Naive B cell (primary cell): ENCODE measurements around the gene GRIN2A. TPM values are rescaled to one million over a fixed set of nuclear protein-coding genes. Genes with fewer than 3 reads are reported as not detected.
A peak's percentile ranks its signal among the peaks of the same experiment; 100 is the strongest.

Experiments
- ATAC-seq, 2 donors: fragments of 150-1000 bp; cut with Tn5 transposase; 2 replicates each; pipeline ENCODE4 v1.10.0; 2021; ENCODE audit warnings: low read depth in 2 of 2, mild to moderate bottlenecking in 2 of 2, moderate library complexity in 2 of 2
- DNase-seq: peaks from one replicate; pipeline ENCODE4 v3.0.0; 2022
- H3K27ac Mint-ChIP-seq, 6 donors: one replicate each; pipeline ENCODE4 v1.8.0; 2020 to 2022; ENCODE audit warnings: mild to moderate bottlenecking in 6 of 6, mixed read lengths in 6 of 6, moderate library complexity in 5 of 6, inconsistent platforms in 2 of 6
- H3K27me3 Mint-ChIP-seq, 3 donors: one replicate each; pipeline ENCODE4 v1.8.0; 2021 to 2022; ENCODE audit warnings: mixed read lengths in 3 of 3, mild to moderate bottlenecking in 1 of 3
- H3K36me3 Mint-ChIP-seq, 2 donors: one replicate each; pipeline ENCODE4 v1.8.0; 2020 to 2022; ENCODE audit warnings: mixed read lengths in 2 of 2, inconsistent platforms in 1 of 2, mild to moderate bottlenecking in 1 of 2
- H3K4me1 Mint-ChIP-seq, 3 donors: one replicate each; pipeline ENCODE4 v1.8.0; 2020 to 2022; ENCODE audit warnings: mixed read lengths in 3 of 3, inconsistent platforms in 1 of 3, mild to moderate bottlenecking in 1 of 3, moderate library complexity in 1 of 3
- H3K4me3 Mint-ChIP-seq, 8 donors: one replicate each; pipeline ENCODE4 v1.8.0; 2020 to 2022; ENCODE audit warnings: mild to moderate bottlenecking in 8 of 8, mixed read lengths in 8 of 8, moderate library complexity in 8 of 8, inconsistent platforms in 2 of 8
- H3K9me3 Mint-ChIP-seq, 7 donors: one replicate each; pipeline ENCODE4 v1.8.0; 2020 to 2022; ENCODE audit warnings: mixed read lengths in 7 of 7, mild to moderate bottlenecking in 5 of 7, inconsistent platforms in 2 of 7, moderate library complexity in 1 of 7
- polyA plus RNA-seq, 6 donors: library from polyadenylated mRNA; unstranded; fragments of 300-500 nt; fragmentation: Illumina TruSeq; gene quantifications; one replicate each; pipeline ENCODE4 v1.2.3, GENCODE V29; 2021; ENCODE audit warnings: low read depth in 6 of 6

Gene GRIN2A
- polyA plus RNA-seq, 6 donors from 2014 or later, result 0.04 to 0.53 (median 0.17) TPM; not detected in 3

DNA sequence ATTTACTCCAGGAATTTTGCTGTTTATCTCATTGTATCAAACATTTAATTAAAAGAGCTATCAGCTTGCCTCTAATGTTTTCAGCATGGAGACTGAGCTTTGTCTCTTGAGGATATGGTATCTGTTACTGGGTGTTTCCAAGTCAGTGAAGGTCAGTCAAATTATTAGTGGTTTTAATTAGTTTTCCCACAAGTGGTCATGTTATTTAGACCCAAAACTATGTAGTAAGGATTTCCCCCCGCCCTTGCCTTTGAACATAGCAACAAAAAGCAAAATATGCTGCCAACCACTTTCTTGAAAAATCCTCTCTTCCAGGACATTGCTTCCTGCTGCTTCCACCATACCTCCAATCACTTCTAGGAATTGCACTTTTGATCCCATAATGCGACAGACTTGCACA is 355.6 kb downstream of the GRIN2A start:
- H3K4me3 Mint-ChIP-seq, result no peak overlapping the region
- H3K36me3 Mint-ChIP-seq, result no peaks in the 10 kb centered on the region
- no peak for DNase-seq
- peaks cover 0 to 1% (median 0%) of the 10 kb centered on the region in 7 donors for H3K9me3 Mint-ChIP-seq
- H3K27me3 Mint-ChIP-seq, result peaks cover 35 to 45% (median 44%) of the 10 kb centered on the region in 3 donors
- H3K27ac Mint-ChIP-seq, result no peak overlapping the region
- ATAC-seq, result no peak
- H3K4me1 Mint-ChIP-seq, result no peaks in the 10 kb centered on the region

- H3K27me3 Mint-ChIP-seq, result peaks cover 43 to 49% (median 44%) of the 10 kb centered on the region in 3 donors
- peaks cover 0 to 2% (median 0%) of the 10 kb centered on the region in 7 donors for H3K9me3 Mint-ChIP-seq
- no peaks in the 10 kb centered on the region for H3K36me3 Mint-ChIP-seq
- no peaks in the 10 kb centered on the region for H3K4me1 Mint-ChIP-seq
- ATAC-seq (no peak), DNase-seq (no peak)
- peak overlapping the region in 1 of 6 donors; percentile 1 for H3K27ac Mint-ChIP-seq
- no peak overlapping the region for H3K4me3 Mint-ChIP-seq
Observed at GRCh38 chr16:9824200-9825068, 357.8 kb downstream of the GRIN2A start.

- H3K4me3 Mint-ChIP-seq, result no peak overlapping the region
- H3K9me3 Mint-ChIP-seq, result peaks cover 0 to 2% (median 0%) of the 10 kb centered on the region in 7 donors
- H3K27ac Mint-ChIP-seq, result no peak overlapping the region
- peaks cover 42 to 44% (median 43%) of the 10 kb centered on the region in 3 donors for H3K27me3 Mint-ChIP-seq
- H3K36me3 Mint-ChIP-seq, result no peaks in the 10 kb centered on the region
- no peak for ATAC-seq
- no peak for DNase-seq
- no peaks in the 10 kb centered on the region for H3K4me1 Mint-ChIP-seq
Observed at GRCh38 chr16:9823510-9823909, 358.7 kb downstream of the GRIN2A start.

- no peak for ATAC-seq
- H3K9me3 Mint-ChIP-seq, result peaks cover 0 to 2% (median 0%) of the 10 kb centered on the region in 7 donors
- H3K27ac Mint-ChIP-seq, result no peak overlapping the region
Observed at GRCh38 chr16:9821970-9822369, 360.3 kb downstream of the GRIN2A start.

GRCh38 chr16:9821331-9821730 is 360.9 kb downstream of the GRIN2A start:
- no peak overlapping the region for H3K27ac Mint-ChIP-seq
- H3K4me3 Mint-ChIP-seq, result no peak overlapping the region
- peaks cover 0 to 2% (median 0%) of the 10 kb centered on the region in 7 donors for H3K9me3 Mint-ChIP-seq
- ATAC-seq (no peak), DNase-seq (no peak)
- no peaks in the 10 kb centered on the region for H3K4me1 Mint-ChIP-seq
- peaks cover 28 to 58% (median 36%) of the 10 kb centered on the region in 3 donors for H3K27me3 Mint-ChIP-seq
- H3K36me3 Mint-ChIP-seq, result no peaks in the 10 kb centered on the region

More at GRCh38 chr16:9821970-9822369, 360.3 kb downstream of the GRIN2A start:
- Mint-ChIP-seq H3K4me1 (no peaks in the 10 kb centered on the region), H3K36me3 (no peaks in the 10 kb centered on the region), H3K4me3 (no peak overlapping the region), H3K27me3 (peaks cover 34 to 52% (median 38%) of the 10 kb centered on the region in 3 donors)
- no peak for DNase-seq

DNA sequence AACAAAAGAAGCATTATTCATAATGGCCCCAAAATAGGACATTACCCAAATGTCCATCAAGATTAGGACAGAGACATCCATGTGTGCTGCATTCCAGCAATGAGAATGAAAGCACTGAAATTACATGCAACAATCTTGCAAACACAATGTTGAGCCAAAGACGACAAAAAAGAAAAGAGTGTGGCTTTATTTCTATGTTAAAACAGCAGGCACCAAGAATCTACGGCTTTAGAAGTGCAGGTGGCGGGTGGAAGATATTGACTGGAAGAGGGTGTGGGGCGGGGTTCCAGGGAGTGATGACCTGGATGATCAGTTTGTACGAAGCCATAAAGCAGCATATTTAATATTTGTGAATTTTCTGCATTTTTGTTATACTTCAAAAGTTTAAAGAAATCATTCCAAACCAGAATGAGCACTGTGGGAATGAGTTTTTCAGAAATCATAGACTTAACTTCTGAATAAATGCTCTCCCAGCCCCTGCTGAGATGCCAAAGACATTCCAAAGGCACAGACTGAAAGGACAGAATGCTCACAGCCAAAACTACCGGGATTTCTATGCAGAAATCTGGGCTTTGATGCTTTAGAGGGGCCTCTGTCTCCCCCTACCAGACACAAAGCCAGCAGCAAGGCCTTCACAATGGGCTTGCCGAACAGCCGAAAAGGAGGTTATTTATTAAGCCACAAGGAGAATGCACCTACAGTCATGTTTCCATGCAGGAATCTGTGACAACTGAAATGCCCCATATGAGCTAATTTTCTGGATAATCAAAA is 361.6 kb downstream of the GRIN2A start:
- Mint-ChIP-seq H3K36me3 (no peaks in the 10 kb centered on the region), H3K9me3 (peaks cover 0 to 2% (median 0%) of the 10 kb centered on the region in 7 donors), H3K4me1 (no peaks in the 10 kb centered on the region), H3K4me3 (no peak overlapping the region), H3K27me3 (peaks cover 24 to 55% (median 36%) of the 10 kb centered on the region in 3 donors), H3K27ac (peak overlapping the region in 1 of 6 donors; percentile 51)
- DNase-seq (no peak), ATAC-seq (no peak)

DNA sequence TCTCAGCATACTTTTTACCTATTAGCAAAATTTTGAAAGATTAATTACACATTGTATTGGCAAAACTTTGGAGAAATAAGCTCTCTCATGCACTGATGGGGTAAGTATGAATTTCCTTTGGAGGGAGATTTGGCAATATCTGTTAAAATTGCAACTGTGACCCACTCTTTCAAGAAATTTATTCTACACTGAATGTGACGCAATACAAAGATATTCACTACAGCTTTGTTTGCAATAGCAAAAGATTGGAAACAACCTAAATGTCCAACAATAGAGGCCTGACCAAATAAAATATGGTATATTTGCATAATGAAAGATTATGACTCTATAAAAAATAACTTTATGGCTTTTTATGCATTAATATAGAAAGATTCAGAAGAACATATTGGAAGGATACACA is 363.5 kb downstream of the GRIN2A start:
- ATAC-seq, result no peak
- no peak overlapping the region for H3K27ac Mint-ChIP-seq
- no peaks in the 10 kb centered on the region for H3K4me1 Mint-ChIP-seq
- H3K9me3 Mint-ChIP-seq, result peaks cover 0 to 2% (median 0%) of the 10 kb centered on the region in 7 donors
- H3K36me3 Mint-ChIP-seq, result no peaks in the 10 kb centered on the region
- H3K4me3 Mint-ChIP-seq, result no peak overlapping the region
- H3K27me3 Mint-ChIP-seq, result peaks cover 18 to 53% (median 35%) of the 10 kb centered on the region in 3 donors
- no peak for DNase-seq

GRCh38 chr16:9817586-9817985 is 364.6 kb downstream of the GRIN2A start:
- peaks cover 0 to 2% (median 0%) of the 10 kb centered on the region in 7 donors for H3K9me3 Mint-ChIP-seq
- H3K27ac Mint-ChIP-seq, result no peak overlapping the region
- no peak overlapping the region for H3K4me3 Mint-ChIP-seq
- peaks cover 8 to 44% (median 31%) of the 10 kb centered on the region in 3 donors for H3K27me3 Mint-ChIP-seq
- no peak for DNase-seq
- no peak for ATAC-seq
- H3K36me3 Mint-ChIP-seq, result no peaks in the 10 kb centered on the region
- H3K4me1 Mint-ChIP-seq, result no peaks in the 10 kb centered on the region

- Mint-ChIP-seq H3K4me1 (no peaks in the 10 kb centered on the region), H3K27me3 (peaks cover 0 to 34% (median 24%) of the 10 kb centered on the region in 3 donors), H3K9me3 (peaks cover 0 to 2% (median 0%) of the 10 kb centered on the region in 7 donors), H3K4me3 (no peak overlapping the region), H3K27ac (no peak overlapping the region), H3K36me3 (no peaks in the 10 kb centered on the region)
- ATAC-seq (no peak), DNase-seq (no peak)
Observed at GRCh38 chr16:9816644-9817043, 365.6 kb downstream of the GRIN2A start.

DNA sequence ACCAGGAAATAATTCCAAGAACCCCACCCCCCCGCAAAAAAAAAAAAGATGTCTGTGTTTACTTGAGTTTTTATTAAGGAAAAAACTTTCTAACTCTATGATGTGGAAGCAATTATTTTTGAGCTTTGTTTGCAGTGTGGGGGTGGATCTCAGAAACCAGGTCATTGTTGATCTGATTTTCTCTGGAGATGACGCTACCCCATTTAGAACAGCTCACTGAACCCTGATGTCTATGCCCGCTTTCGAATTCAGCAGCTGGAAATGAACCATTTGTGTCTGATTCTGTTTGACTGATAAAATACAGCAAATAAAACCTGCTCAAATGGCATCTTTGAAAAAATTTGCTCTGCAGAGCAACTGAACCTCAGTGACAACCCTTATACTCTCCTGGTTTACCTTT is 368.6 kb downstream of the GRIN2A start:
- ATAC-seq (no peak), DNase-seq (no peak)
- H3K4me1 Mint-ChIP-seq, result no peaks in the 10 kb centered on the region
- peak overlapping the region in 1 of 6 donors; percentile 33 for H3K27ac Mint-ChIP-seq
- peaks cover 0 to 2% (median 0%) of the 10 kb centered on the region in 7 donors for H3K9me3 Mint-ChIP-seq
- H3K4me3 Mint-ChIP-seq, result no peak overlapping the region
- no peaks in the 10 kb centered on the region for H3K36me3 Mint-ChIP-seq
- H3K27me3 Mint-ChIP-seq, result peaks cover 0 to 26% (median 15%) of the 10 kb centered on the region in 3 donors

DNA sequence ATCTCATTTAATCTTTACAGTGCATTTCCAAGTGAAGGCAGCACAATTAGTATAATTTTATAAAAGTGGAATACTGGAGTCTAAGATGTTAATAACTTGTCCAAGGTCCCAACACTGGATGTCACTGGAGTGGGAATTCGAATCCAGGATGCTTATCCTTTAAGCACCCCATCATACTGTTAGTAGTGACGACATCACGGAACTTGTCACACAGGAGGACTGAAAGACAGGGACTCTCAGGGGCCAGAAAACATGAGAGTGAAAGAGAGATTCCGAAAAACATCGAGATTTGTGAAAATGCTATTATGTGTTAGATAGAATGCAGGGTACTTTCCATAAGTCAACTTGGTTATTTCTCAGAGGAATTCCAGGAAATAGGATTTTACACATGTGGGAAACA is 374.0 kb downstream of the GRIN2A start:
- ATAC-seq (no peak), DNase-seq (no peak)
- no peak overlapping the region for H3K4me3 Mint-ChIP-seq
- peaks cover 3 to 8% (median 7%) of the 10 kb centered on the region in 7 donors for H3K9me3 Mint-ChIP-seq
- H3K27me3 Mint-ChIP-seq, result peaks cover 0 to 4% (median 0%) of the 10 kb centered on the region in 3 donors
- H3K36me3 Mint-ChIP-seq, result peaks cover 0 to 8% of the 10 kb centered on the region in 2 donors
- H3K4me1 Mint-ChIP-seq, result no peaks in the 10 kb centered on the region
- H3K27ac Mint-ChIP-seq, result peak overlapping the region in 1 of 6 donors; percentile 58

DNA sequence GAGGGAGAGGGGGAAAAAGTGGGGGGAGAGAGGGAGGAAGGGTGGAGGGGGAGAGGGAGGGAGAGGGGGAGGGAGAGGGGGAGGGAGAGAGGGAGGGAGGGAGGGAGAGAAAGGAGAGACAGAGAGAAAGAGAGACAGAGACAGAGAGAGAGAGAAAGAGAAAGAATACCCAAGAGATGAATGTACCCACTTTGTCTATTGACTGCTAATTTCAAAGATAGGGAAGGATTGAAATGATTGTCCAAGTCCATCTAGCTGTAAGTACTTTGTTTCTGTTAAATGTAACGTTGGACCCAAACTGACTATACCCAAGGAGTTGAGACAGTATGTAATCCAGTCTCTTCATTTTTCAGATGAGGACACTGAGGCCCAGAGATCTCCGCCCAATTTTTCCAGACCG is 374.9 kb downstream of the GRIN2A start:
- Mint-ChIP-seq H3K27me3 (no peaks in the 10 kb centered on the region), H3K4me3 (no peak overlapping the region), H3K36me3 (peaks cover 0 to 8% of the 10 kb centered on the region in 2 donors), H3K27ac (no peak overlapping the region), H3K4me1 (no peaks in the 10 kb centered on the region), H3K9me3 (peaks cover 3 to 9% (median 6%) of the 10 kb centered on the region in 7 donors)
- DNase-seq, result no peak
- ATAC-seq, result no peak

- ATAC-seq (no peak), DNase-seq (no peak)
- Mint-ChIP-seq H3K4me3 (no peak overlapping the region), H3K27me3 (no peaks in the 10 kb centered on the region), H3K9me3 (peaks cover 3 to 18% (median 7%) of the 10 kb centered on the region in 7 donors), H3K36me3 (peaks cover 4 to 8% of the 10 kb centered on the region in 2 donors), H3K27ac (no peak overlapping the region), H3K4me1 (no peaks in the 10 kb centered on the region)
Observed at GRCh38 chr16:9805109-9805508, 377.1 kb downstream of the GRIN2A start.
